GM12872 (cell line): ENCODE measurements around the gene SMIM43.

ENCODE experiments used
- TF ChIP-seq, protein P1 (sequence below): IDR thresholded peaks from 3 replicates; pipeline ENCODE4 v1.5.1; 2011; ENCODE audit warnings: low read depth, mild to moderate bottlenecking, low read length, moderate library complexity; ENCODE audit not compliant: insufficient read depth

Gene SMIM43

DNA sequence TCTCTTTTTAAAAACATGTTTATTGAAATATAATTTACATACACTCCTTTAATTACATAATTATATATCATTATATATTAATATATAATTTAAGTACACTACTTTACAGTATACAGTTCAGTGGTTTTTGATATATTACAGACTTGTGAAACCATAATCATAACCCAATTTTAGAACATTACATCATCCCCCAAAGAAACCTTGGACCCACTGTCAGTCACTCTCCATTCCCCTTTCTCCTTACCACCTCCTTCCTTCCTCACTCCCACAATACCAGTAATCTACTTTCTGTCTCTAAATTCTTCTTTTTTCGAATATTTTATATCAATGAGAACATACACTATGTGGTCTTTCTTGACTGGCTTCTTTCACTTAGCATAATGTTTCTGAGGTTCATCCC, 18.2 kb upstream of the SMIM43 start:
- TF ChIP-seq, protein P1, sequence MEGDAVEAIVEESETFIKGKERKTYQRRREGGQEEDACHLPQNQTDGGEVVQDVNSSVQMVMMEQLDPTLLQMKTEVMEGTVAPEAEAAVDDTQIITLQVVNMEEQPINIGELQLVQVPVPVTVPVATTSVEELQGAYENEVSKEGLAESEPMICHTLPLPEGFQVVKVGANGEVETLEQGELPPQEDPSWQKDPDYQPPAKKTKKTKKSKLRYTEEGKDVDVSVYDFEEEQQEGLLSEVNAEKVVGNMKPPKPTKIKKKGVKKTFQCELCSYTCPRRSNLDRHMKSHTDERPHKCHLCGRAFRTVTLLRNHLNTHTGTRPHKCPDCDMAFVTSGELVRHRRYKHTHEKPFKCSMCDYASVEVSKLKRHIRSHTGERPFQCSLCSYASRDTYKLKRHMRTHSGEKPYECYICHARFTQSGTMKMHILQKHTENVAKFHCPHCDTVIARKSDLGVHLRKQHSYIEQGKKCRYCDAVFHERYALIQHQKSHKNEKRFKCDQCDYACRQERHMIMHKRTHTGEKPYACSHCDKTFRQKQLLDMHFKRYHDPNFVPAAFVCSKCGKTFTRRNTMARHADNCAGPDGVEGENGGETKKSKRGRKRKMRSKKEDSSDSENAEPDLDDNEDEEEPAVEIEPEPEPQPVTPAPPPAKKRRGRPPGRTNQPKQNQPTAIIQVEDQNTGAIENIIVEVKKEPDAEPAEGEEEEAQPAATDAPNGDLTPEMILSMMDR, result no peak

DNA sequence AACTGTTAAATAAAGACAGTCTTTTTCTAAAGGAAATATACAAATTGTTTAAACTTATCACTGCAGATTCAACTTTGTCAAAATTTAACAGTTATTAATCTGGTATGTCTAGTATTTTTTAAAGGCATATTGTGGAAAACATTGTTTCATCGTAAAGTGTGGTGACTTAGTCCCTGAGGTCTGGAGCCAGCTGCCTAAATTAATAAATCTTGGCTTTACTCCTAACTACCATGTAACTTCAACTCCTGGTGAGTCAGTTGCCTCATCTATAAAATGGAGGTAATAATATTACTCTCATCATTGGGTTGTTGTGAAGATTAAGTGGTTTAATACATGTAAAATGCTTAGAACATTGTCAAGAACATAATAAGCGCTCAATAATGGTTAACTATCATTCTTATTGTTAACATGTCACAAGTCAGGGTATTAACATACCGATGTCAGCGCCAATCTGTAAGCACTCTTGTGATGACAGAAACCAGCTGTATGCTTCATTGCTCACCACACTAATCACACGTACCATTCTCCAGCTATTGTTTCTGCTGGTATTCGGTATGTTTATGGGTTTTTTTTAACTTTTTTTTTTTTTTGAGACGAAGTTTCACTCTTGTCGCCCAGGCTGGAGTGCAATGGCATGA, 14.1 kb upstream of the SMIM43 start:
- TF ChIP-seq, protein P1, result no peak

GRCh38 chr4:121777625-121778024, 12.7 kb upstream of the SMIM43 start:
- TF ChIP-seq, protein P1, result no peak

GRCh38 chr4:121776610-121777401, 11.8 kb upstream of the SMIM43 start:
- TF ChIP-seq, protein P1, result no peak

DNA sequence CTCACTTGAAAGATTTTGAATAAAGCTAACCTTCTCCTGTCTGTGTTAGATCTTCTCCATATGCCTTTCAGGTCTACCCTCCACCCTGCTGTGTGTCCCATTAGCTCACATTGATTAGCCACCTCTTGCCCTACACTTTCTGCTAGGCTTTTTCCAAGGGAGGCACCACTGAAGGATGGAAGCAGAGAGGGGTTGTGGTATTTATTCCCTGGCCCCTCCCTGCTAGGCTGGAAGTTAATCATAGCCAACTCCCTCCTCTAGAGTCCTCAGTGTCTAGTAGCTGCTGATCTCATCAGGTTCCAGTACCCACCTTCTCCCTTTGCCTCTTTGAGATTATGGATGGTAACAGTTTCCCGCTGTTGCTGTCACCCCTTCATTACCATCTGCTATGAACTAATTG, 8.9 kb upstream of the SMIM43 start:
- TF ChIP-seq, protein P1, result no peak

DNA sequence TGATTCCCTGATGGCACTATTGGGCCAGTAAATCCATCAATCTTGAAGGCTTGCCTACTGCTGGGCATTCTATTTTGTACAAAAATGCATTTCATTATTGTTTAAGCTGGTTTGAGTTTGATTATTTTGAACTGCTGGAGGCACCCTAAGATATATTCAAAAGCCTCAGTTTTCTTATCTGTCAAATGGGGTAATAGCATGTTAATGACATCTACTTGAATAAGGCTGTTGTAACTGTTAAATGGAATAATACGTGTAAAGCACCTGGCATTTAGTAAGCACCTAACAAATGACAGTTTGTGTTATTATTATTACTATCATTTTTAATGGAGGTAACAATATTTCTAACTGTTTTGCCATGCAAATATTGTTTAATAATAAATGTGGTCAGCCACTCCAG, 6.9 kb upstream of the SMIM43 start:
- TF ChIP-seq, protein P1, result no peak

DNA sequence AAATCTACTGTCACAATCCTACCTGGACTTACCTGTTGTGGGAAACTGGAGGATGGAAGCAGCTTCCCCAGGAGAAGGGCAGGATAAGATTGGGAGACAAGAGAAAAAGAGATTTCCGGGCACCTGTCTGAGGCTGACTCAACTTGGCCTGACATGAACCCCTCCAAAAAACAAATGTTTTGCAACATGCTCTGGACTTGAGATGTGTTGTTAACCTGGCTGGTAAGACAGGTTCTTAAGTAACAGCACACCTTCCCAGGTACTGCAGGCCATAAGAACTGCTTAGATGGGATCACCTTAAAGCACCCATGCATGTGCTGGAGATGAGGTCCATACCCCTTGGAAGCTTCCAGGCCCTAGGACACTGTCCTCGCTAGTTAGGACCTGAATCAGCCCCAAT, 4.4 kb upstream of the SMIM43 start:
- TF ChIP-seq, protein P1, result no peak
